Esophagus muscularis mucosa (tissue), 4 donors: ENCODE results near the gene EBF3. TPM values are rescaled to one million over a fixed set of nuclear protein-coding genes. Genes with fewer than 3 reads are reported as not detected.

Experiments
- DNase-seq: peaks from one replicate; pipeline ENCODE4 v3.0.0-alpha.2; 2017; ENCODE audit errors: extremely low spot score
- H3K27ac ChIP-seq, 4 donors: fragments of 200-600 bp; sonication (generic); replicated peaks in 1 of 4; 1 replicate in 3 of 4; 2 replicates in 1 of 4; pipeline ENCODE4 v1.5.1; 2016 to 2019; ENCODE audit warnings: mild to moderate bottlenecking in 1 of 4
- H3K27me3 ChIP-seq, 4 donors: fragments of 200-600 bp; sonication (generic); one replicate each; pipeline versions ENCODE4 v1.5.1 to v1.6.0; 2016 to 2019
- H3K36me3 ChIP-seq, 4 donors: fragments of 200-600 bp; sonication (generic); one replicate each; pipeline ENCODE4 v1.5.1; 2016 to 2019
- H3K4me1 ChIP-seq, 4 donors: fragments of 200-600 bp; sonication (generic); one replicate each; pipeline ENCODE4 v1.5.1; 2016 to 2019
- H3K4me3 ChIP-seq, 4 donors: fragments of 200-600 bp; sonication (generic); 1 replicate in 2 of 4; 2 replicates in 2 of 4; pipeline ENCODE4 v1.5.1; 2016 to 2019; ENCODE audit warnings: mild to moderate bottlenecking in 4 of 4, moderate library complexity in 1 of 4
- H3K9me3 ChIP-seq, 4 donors: fragments of 200-600 bp; sonication (generic); 1 replicate in 3 of 4; 2 replicates in 1 of 4; pipeline ENCODE4 v1.5.1; 2016 to 2019
- EP300 ChIP-seq: sonication (generic); formaldehyde crosslinking; IDR thresholded peaks from one replicate; pipeline ENCODE4 v1.6.1; 2017; ENCODE audit warnings: antibody characterized with exemption
- POLR2A ChIP-seq: fragments of 450-650 bp; IDR thresholded peaks from one replicate; pipeline ENCODE4 v1.6.1; 2017; ENCODE audit warnings: antibody characterized with exemption, moderate library complexity, mild to moderate bottlenecking, low read depth
- POLR2AphosphoS5 ChIP-seq, 2 donors: sonication (generic); formaldehyde crosslinking; IDR thresholded peaks; one replicate each; pipeline ENCODE4 v1.6.1; 2017; ENCODE audit warnings: antibody characterized with exemption in 2 of 2
- WGBS: methylation state at CpG from one replicate; pipeline ENCODE4 v1.1.5; 2018; 5-methylcytosine and 5-hydroxymethylcytosine counted together
- intact Hi-C: fragments of 100-400 bp; cut with DNase I; formaldehyde crosslinking; loops from one replicate; pipeline ENCODE4 v1.15.1; 2023
- total RNA-seq, 4 donors: library from RNA; depleted of rRNA; stranded (reverse); fragments of >200 nt; gene quantifications; one replicate each; pipeline versions ENCODE4 v1.1.0 to v1.2.1, GENCODE V29; 2016
- TF ChIP-seq, protein P1 (sequence below), 3 experiments: fragments of 200-600 bp in 2 of 3; fragments of 450-650 bp in 1 of 3; sonication (generic) in 2 of 3; IDR thresholded peaks; one replicate each; pipeline ENCODE4 v1.5.1; 2017 to 2019; ENCODE audit warnings: antibody characterized with exemption in 3 of 3, mild to moderate bottlenecking in 2 of 3, moderate library complexity in 1 of 3

Gene EBF3
- total RNA-seq, 4 donors from 2014 or later = 2.9 to 7.3 (median 5.2) TPM

- no peak for TF ChIP-seq EP300
- TF ChIP-seq, protein P1, sequence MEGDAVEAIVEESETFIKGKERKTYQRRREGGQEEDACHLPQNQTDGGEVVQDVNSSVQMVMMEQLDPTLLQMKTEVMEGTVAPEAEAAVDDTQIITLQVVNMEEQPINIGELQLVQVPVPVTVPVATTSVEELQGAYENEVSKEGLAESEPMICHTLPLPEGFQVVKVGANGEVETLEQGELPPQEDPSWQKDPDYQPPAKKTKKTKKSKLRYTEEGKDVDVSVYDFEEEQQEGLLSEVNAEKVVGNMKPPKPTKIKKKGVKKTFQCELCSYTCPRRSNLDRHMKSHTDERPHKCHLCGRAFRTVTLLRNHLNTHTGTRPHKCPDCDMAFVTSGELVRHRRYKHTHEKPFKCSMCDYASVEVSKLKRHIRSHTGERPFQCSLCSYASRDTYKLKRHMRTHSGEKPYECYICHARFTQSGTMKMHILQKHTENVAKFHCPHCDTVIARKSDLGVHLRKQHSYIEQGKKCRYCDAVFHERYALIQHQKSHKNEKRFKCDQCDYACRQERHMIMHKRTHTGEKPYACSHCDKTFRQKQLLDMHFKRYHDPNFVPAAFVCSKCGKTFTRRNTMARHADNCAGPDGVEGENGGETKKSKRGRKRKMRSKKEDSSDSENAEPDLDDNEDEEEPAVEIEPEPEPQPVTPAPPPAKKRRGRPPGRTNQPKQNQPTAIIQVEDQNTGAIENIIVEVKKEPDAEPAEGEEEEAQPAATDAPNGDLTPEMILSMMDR (IDR thresholded peaks at IDR 0.05) = no peak
- no peak for TF ChIP-seq POLR2AphosphoS5 (IDR thresholded peaks at IDR 0.05)
- TF ChIP-seq POLR2A = no peak
- no peak for DNase-seq
- intact Hi-C loops = no loop called here
- H3K4me3 ChIP-seq = no peak overlapping the region
- peaks cover 0 to 8% (median 5%) of the 10 kb centered on the region in 4 donors for H3K4me1 ChIP-seq
- WGBS = 96% methylated on average over 11 of the region's 16 CpGs
- no peaks in the 10 kb centered on the region for H3K36me3 ChIP-seq
- no peak overlapping the region for H3K27ac ChIP-seq
- H3K27me3 ChIP-seq = peaks cover 0 to 19% (median 0%) of the 10 kb centered on the region in 4 donors
- H3K9me3 ChIP-seq = no peaks in the 10 kb centered on the region
These were observed 28.8 kb downstream of the EBF3 start for GRCh38 chr10:129935102-129935866.

DNA sequence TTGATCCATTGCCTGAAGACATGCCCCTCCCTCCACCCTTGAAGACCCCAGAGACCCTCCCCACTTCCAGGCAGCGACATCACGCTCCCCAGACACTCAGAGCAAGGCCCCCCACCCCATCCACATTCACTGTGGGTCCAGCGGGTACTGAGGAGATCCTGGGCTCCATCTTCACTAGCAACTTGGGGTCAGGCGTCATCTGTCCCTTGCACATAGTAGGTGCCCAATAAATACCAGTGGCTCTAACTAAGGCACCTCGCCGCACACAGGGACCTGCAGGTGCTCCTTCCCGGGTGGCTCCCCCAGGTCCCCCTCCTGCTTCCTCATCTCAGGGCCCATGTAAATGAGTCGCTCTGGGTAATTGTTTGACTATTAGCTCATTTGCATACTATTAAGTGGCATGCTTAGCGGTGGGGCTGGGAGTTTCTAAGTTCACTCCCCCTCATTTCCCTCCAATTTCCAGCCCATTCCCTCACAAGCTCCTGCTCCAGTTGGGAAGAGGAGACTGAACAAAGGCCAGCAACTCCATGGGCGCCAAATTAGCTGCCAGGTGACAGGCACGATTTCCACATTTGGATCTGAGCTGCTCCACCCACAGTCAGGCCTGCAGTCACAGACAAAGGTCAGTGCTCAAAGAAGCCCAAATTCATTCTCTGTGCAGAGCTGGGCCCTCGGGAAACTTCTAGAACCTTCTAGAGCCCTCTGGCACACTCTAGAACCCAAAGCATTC is 29.7 kb downstream of the EBF3 start:
- H3K27me3 ChIP-seq = peaks cover 0 to 13% (median 0%) of the 10 kb centered on the region in 4 donors
- H3K27ac ChIP-seq = no peak overlapping the region
- no peaks in the 10 kb centered on the region for H3K36me3 ChIP-seq
- intact Hi-C loops = no loop called here
- peaks cover 0 to 8% (median 0%) of the 10 kb centered on the region in 4 donors for H3K4me1 ChIP-seq
- no peak for TF ChIP-seq POLR2A
- no peak for TF ChIP-seq POLR2AphosphoS5 (IDR thresholded peaks at IDR 0.05)
- no peak for TF ChIP-seq EP300
- TF ChIP-seq, protein P1 (IDR thresholded peaks at IDR 0.05) = no peak
- H3K4me3 ChIP-seq = no peak overlapping the region
- DNase-seq = no peak
- H3K9me3 ChIP-seq = no peaks in the 10 kb centered on the region
- 95% methylated on average over 12 of the region's 12 CpGs for WGBS

DNA sequence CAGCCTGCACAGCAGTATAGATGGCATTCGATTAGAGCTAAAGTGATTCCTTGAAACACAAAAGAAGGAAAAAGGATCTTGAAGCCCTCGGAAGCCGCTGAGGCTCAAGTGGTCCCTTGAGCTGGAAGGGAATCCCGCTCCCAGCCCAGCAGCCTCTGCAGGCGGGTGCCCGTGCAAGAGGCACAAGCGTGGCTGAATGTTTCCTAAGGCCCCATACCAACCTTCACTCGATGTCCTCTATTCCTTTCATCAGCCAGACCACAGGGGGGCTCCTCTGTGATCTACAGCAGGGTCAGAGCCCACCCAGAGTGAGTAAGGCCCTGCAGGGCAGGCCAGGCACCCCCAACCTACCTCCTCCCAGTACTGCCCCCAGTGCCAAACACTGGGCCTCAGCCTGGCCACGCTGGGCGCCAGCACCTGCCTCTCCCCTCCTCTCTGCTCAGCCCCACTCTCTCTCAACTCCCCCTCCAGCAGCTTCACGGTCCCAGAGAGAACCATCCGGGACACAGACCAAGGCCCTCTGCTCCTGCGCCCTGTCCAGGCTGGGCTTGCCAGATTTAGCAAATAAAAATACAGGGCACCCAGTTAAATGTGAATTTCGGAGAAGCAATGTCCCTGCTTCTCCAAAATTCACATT is 30.5 kb downstream of the EBF3 start:
- Histone ChIP-seq H3K27me3 (peaks cover 0 to 13% (median 0%) of the 10 kb centered on the region in 4 donors), H3K27ac (no peak overlapping the region), H3K4me1 (peaks cover 0 to 2% (median 0%) of the 10 kb centered on the region in 4 donors), H3K4me3 (no peak overlapping the region), H3K9me3 (no peaks in the 10 kb centered on the region), H3K36me3 (no peaks in the 10 kb centered on the region)
- WGBS = 79% methylated on average over 14 of the region's 14 CpGs
- intact Hi-C loops = no loop called here
- TF ChIP-seq, protein P1 (IDR thresholded peaks at IDR 0.05) = no peak
- no peak for TF ChIP-seq EP300
- TF ChIP-seq POLR2AphosphoS5 (IDR thresholded peaks at IDR 0.05) = no peak
- no peak for DNase-seq

- Histone ChIP-seq H3K4me3 (no peak overlapping the region), H3K27ac (no peak overlapping the region), H3K36me3 (no peaks in the 10 kb centered on the region), H3K4me1 (peaks cover 0 to 2% (median 0%) of the 10 kb centered on the region in 4 donors), H3K9me3 (no peaks in the 10 kb centered on the region), H3K27me3 (peaks cover 0 to 13% (median 0%) of the 10 kb centered on the region in 4 donors)
- 85% methylated on average over 24 of the region's 24 CpGs for WGBS
- TF ChIP-seq POLR2AphosphoS5 (IDR thresholded peaks at IDR 0.05) (no peak), EP300 (no peak), POLR2A (no peak)
- TF ChIP-seq, protein P1 (IDR thresholded peaks at IDR 0.05) = no peak
- intact Hi-C loops = no loop called here
- no peak for DNase-seq
These were observed 31.2 kb downstream of the EBF3 start for GRCh38 chr10:129932751-129933433.
